Mucosa of descending colon (tissue), 3 donors: ENCODE results near the gene SLC51A. TPM values are rescaled to one million over a fixed set of nuclear protein-coding genes. Genes with fewer than 3 reads are reported as not detected.

Experiments used
- ATAC-seq: fragments of 200-7000 bp; cut with Tn5 transposase; one replicate; pipeline ENCODE4 v1.9.1; 2020; ENCODE audit warnings: mild to moderate bottlenecking, moderate library complexity
- DNase-seq, 3 donors: peaks; one replicate each; pipeline ENCODE4 v3.0.0-alpha.2; 2020
- H3K36me3 ChIP-seq: fragments of 200-600 bp; one replicate; pipeline ENCODE4 v1.8.0; 2021; ENCODE audit warnings: low read depth, mild to moderate bottlenecking
- H3K4me1 ChIP-seq: fragments of 200-600 bp; one replicate; pipeline ENCODE4 v1.8.0; 2021; ENCODE audit warnings: low read depth, mild to moderate bottlenecking
- H3K4me3 ChIP-seq: fragments of 200-600 bp; one replicate; pipeline ENCODE4 v1.8.0; 2021; ENCODE audit warnings: mild to moderate bottlenecking
- H3K9me3 ChIP-seq: fragments of 200-600 bp; one replicate; pipeline ENCODE4 v1.8.0; 2021; ENCODE audit warnings: mild to moderate bottlenecking
- intact Hi-C, 2 donors: fragments of 100-400 bp; cut with DNase I in 1 of 2; cut with micrococcal nuclease in 1 of 2; formaldehyde crosslinking; loops; one replicate each; pipeline versions ENCODE4 v1.11.0 to v1.11.1; 2022; cut with DNase I, micrococcal nuclease
- total RNA-seq, 3 donors: library from RNA; stranded (reverse); fragmentation: NEBNext Ultra II Directional in 2 of 3; extraction: Animal tissue kit (Norgen Biotek cat#: 25700) in 2 of 3; gene quantifications; one replicate each; pipeline versions ENCODE4 v1.2.1 to v1.2.4, GENCODE V29; 2021 to 2023
- TF ChIP-seq, protein P1 (sequence below): fragments of 200-600 bp; IDR thresholded peaks from one replicate; pipeline ENCODE4 v1.8.0; 2022; ENCODE audit warnings: antibody characterized with exemption, mild to moderate bottlenecking
- donor health status: DM: no; HTN: no; CAD: no; lungs with moderate emphysema.
- donor health status: DM: no; HTN: no; CAD: no.
- donor health status: DM: no; HTN: yes; CAD: no.

SLC51A gene
- total RNA-seq, 3 donors from 2014 or later, result 16.4 to 135 (median 22.9) TPM

DNA sequence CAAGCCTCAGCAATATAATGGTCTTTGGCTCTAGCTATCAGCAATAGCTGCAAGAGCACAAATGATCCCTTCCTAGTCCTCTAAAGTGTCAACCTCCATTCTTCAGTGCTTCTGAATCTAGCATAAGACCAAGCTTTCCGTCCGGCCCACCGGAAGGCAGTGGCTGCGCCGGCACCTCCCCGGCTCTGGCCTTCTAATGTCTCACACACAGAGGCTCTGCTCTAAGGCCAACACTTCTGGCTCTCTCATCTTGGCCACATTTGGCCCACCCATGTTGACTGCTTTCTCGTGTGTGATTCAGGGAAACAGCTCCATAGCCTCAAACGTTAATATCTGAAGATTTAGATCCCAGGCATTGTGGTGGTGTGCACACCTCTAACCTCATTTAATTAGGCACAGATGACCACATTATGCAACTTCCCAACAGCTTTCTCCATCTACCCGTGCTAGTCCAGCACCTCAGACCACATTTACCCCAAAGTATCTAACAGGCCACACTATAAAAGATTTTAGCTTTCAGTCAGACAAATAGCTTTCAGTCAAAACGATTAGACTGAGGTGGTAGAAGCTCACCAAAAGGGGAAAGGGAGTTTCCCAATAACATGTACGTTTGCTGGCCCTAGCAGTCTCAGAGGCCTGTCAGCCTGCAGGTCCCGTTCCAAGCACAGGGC is 19.3 kb downstream of the SLC51A start:
- no peak for ATAC-seq
- H3K36me3 ChIP-seq, result no peaks in the 10 kb centered on the region
- TF ChIP-seq, protein P1, sequence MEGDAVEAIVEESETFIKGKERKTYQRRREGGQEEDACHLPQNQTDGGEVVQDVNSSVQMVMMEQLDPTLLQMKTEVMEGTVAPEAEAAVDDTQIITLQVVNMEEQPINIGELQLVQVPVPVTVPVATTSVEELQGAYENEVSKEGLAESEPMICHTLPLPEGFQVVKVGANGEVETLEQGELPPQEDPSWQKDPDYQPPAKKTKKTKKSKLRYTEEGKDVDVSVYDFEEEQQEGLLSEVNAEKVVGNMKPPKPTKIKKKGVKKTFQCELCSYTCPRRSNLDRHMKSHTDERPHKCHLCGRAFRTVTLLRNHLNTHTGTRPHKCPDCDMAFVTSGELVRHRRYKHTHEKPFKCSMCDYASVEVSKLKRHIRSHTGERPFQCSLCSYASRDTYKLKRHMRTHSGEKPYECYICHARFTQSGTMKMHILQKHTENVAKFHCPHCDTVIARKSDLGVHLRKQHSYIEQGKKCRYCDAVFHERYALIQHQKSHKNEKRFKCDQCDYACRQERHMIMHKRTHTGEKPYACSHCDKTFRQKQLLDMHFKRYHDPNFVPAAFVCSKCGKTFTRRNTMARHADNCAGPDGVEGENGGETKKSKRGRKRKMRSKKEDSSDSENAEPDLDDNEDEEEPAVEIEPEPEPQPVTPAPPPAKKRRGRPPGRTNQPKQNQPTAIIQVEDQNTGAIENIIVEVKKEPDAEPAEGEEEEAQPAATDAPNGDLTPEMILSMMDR, result no peak

DNA sequence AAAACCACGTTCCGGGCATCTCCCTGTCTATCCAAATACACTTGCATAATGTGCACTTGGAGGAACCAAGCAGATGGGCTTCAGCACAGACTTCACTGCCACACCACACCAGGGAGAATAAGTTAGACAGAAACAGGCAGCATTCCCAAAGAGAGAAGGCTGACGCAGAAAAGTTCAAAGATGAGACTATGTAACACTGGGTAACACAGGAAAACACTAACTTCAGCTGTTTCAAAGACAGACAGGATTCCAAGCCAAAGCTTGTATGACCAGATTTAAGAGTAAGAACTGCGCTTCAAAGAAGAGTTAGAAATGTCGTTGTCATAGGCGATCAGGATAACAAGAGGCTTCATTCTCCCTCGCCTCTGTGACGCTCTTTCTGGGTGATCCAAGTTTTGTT is 19.9 kb downstream of the SLC51A start:
- TF ChIP-seq, protein P1, result no peak
- ATAC-seq, result no peak
- intact Hi-C loops, result no loop called here
- Histone ChIP-seq H3K36me3 (no peaks in the 10 kb centered on the region), H3K4me3 (no peak overlapping the region), H3K9me3 (no peaks in the 10 kb centered on the region), H3K4me1 (no peaks in the 10 kb centered on the region)
- no peak for DNase-seq

More for the DNA sequence above, 19.3 kb downstream of the SLC51A start:
- Histone ChIP-seq H3K9me3 (no peaks in the 10 kb centered on the region), H3K4me3 (no peak overlapping the region), H3K4me1 (no peaks in the 10 kb centered on the region)
- intact Hi-C loops, result no loop called here
- DNase-seq, result no peak

DNA sequence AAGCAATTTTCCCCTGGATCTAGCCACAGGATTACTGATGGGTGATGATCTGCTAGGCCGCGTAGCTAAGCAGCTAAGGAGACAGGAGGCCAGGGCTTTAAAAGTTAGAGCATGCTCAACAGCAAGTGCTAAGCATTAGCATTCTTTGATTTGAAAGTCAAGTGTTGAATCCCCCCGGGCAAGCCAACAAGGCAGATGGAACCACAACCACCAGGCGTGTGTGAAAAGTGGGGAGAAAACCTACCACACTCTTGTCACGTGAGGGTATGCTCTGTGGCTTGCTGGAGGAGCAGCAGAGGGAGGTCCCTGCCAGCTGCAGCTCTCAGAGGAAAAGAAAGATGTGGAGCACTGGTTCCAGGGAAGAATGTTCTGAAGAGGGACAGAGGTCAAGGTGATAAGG is 20.9 kb downstream of the SLC51A start:
- no peaks in the 10 kb centered on the region for H3K4me1 ChIP-seq
- no peak overlapping the region for H3K4me3 ChIP-seq
- intact Hi-C loops, result no loop called here
- ATAC-seq (no peak), DNase-seq (no peak)
- H3K9me3 ChIP-seq, result no peaks in the 10 kb centered on the region
- no peaks in the 10 kb centered on the region for H3K36me3 ChIP-seq
- TF ChIP-seq, protein P1, result no peak

DNA sequence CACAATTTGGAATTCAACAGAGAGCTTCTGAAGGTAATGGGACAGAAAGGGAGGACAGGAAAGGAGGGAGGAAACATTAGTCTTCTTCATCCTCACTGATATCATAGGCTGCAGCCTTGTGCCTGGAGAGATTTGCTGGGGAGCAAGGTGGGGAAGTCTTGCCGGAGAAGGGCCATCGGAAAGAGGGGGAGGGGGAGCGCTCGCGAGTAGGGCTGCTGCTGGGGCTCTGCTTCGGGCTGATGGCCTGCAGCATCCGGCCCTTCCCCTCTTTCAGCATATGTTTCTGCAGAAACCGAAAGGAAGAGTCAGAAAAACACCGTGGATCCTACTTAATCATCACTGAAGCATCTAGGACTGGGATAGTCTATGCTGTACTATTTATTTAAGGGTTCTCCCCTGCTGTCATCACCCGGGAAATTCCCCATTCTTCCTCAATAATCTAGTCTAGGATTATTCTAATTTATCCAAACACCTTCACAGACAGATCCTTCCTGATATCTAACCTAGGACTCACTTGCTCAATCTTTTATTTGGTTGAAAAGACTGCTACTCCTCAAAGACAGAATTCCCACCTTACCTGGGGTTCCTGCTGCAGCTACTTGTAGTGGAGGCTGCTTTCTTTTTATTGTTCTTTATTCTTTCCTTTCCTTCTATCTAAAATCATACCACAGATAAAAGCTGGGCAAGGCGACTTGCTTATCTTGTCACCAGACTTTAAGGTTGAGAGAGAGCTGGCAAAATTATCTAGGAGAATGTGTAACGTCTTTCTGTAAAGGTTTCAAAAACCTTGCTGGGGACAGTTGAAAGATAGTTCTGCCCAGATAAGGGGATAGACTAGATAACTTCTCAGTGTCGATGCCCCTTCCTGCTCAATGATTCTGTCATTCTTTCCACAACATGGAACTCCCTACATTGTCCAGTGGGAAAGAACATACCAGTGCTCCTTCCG is 22.6 kb downstream of the SLC51A start:
- intact Hi-C loops, result no loop called here
- Histone ChIP-seq H3K36me3 (peaks cover 2% of the 10 kb centered on the region), H3K9me3 (no peaks in the 10 kb centered on the region), H3K4me1 (no peaks in the 10 kb centered on the region), H3K4me3 (no peak overlapping the region)
- TF ChIP-seq, protein P1, result no peak
- ATAC-seq, result no peak
- no peak for DNase-seq

DNA sequence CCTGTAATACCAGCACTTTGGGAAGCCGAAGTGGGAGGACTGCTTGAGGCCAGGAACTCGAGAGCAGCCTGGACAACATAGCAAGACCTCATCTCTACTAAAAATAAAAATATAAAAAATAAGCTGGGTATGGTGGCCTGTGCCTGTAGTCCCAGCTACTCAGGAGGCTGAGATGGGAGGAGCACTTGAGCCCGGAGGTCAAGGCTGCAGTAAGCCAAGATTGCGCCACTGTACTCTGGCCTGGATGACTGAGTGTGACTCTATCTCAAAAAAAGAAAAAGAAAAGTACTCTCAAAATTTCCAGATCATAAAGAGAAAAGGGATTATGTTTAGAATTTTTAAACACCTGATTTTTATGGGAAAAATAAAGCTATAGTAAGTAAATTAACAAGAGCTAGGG is 24.1 kb downstream of the SLC51A start:
- intact Hi-C loops, result no loop called here
- Histone ChIP-seq H3K9me3 (no peaks in the 10 kb centered on the region), H3K36me3 (peaks cover 2% of the 10 kb centered on the region), H3K4me3 (no peak overlapping the region), H3K4me1 (no peaks in the 10 kb centered on the region)
- TF ChIP-seq, protein P1, result no peak
- ATAC-seq (no peak), DNase-seq (no peak)
